ENCODE results near the gene TRABD2B.

TRABD2B gene

GRCh38 chr1:47984175-47984789 is 12.9 kb downstream of the TRABD2B start:
- H3K27ac ChIP-seq (ENCODE audit: extremely low read depth, low read depth, low read length), result no peak overlapping the region
- CTCF ChIA-PET, result interaction anchor here (0.6 to 1.1 kb wide), 2 partner anchors 22 to 37 kb away, joined by 3 to 7 read pairs; no protein-coding TSS in a partner anchor

GRCh38 chr1:47983691-47984090 is 13.5 kb downstream of the TRABD2B start:
- H3K27ac ChIP-seq (ENCODE audit: extremely low read depth, low read depth, low read length), result no peak overlapping the region
- H3K9me3 ChIP-seq (ENCODE audit: control insufficient read depth, insufficient read depth, low read depth, low read length), result no peaks in the 10 kb centered on the region
- ChIA-PET CTCF (interaction anchor here (1.1 kb wide), 1 partner anchor 36 kb away, joined by 7 read pairs; no protein-coding TSS in a partner anchor), POLR2A (no interaction called here)
- no peaks in the 10 kb centered on the region for H3K36me3 ChIP-seq (ENCODE audit: control insufficient read depth in 2 of 2, insufficient read depth in 1 of 2, low read length in 2 of 2)
- H3K4me3 ChIP-seq (ENCODE audit: low read depth, low read length), result no peak overlapping the region
- H3K4me1 ChIP-seq (ENCODE audit: control insufficient read depth, insufficient read depth, low read length), result 0 out of 2 replicates have a peak, but pooled peaks cover 3% of the 10 kb centered on the region
- no peak for TF ChIP-seq ZSCAN4 (tag by site-specific recombination; IDR thresholded peaks at IDR 0.05)
- TF ChIP-seq ZBTB26 (tag by site-specific recombination; optimal IDR thresholded peaks at IDR 0.05), result no peak
- no peak for TF ChIP-seq ZNF510 (tag by site-specific recombination; IDR thresholded peaks at IDR 0.05; ENCODE audit: insufficient replicate concordance)
- no peak for TF ChIP-seq ZNF791 (tag by site-specific recombination; IDR thresholded peaks at IDR 0.05)
- TF ChIP-seq SP7 (tag by site-specific recombination; IDR thresholded peaks at IDR 0.05), result no peak
- TF ChIP-seq ZNF610 (tag by site-specific recombination; IDR thresholded peaks at IDR 0.05; ENCODE audit: borderline replicate concordance), result no peak
- TF ChIP-seq KLF9 (tag by site-specific recombination; IDR thresholded peaks at IDR 0.05; ENCODE audit: low read depth), result no peak

More at GRCh38 chr1:47984175-47984789, 12.9 kb downstream of the TRABD2B start:
- POLR2A ChIA-PET, result no interaction called here
- TF ChIP-seq HOXC10 (CRISPR knock-in tag; IDR thresholded peaks at IDR 0.05), result no peak
- TF ChIP-seq BCL6B (tag by site-specific recombination; IDR thresholded peaks at IDR 0.05), result no peak
- TF ChIP-seq PRDM6 (tag by site-specific recombination; IDR thresholded peaks at IDR 0.05), result no peak
- no peak for TF ChIP-seq KLF9 (tag by site-specific recombination; IDR thresholded peaks at IDR 0.05; ENCODE audit: low read depth)
- TF ChIP-seq CTCF (tag by site-specific recombination; IDR thresholded peaks at IDR 0.05), result no peak
- TF ChIP-seq ZNF529 (tag by site-specific recombination; IDR thresholded peaks at IDR 0.05; ENCODE audit: insufficient replicate concordance), result no peak
- TF ChIP-seq GFI1B (tag by site-specific recombination; IDR thresholded peaks at IDR 0.05), result no peak
- no peak for TF ChIP-seq ZNF398 (tag by site-specific recombination; IDR thresholded peaks at IDR 0.05)
- TF ChIP-seq ZBTB7A (tag by site-specific recombination; IDR thresholded peaks at IDR 0.05; ENCODE audit: low read depth), result no peak
- TF ChIP-seq KLF8 (tag by site-specific recombination; IDR thresholded peaks at IDR 0.05), result no peak
- no peak for TF ChIP-seq YY2 (tag by site-specific recombination; IDR thresholded peaks at IDR 0.05)
- no peak for TF ChIP-seq ZNF544 (tag by site-specific recombination; IDR thresholded peaks at IDR 0.05)
- no peak for TF ChIP-seq GLI4 (tag by site-specific recombination; IDR thresholded peaks at IDR 0.05)
- TF ChIP-seq ZNF404 (tag by site-specific recombination; IDR thresholded peaks at IDR 0.05), result no peak
- TF ChIP-seq ZFP41 (tag by site-specific recombination; IDR thresholded peaks at IDR 0.05; ENCODE audit: borderline replicate concordance), result no peak
- no peak for TF ChIP-seq TRIM28 (IDR thresholded peaks at IDR 0.05; ENCODE audit: borderline replicate concordance, low read length)
- Histone ChIP-seq H3K9me3 (ENCODE audit: control insufficient read depth, insufficient read depth, low read depth, low read length) (no peaks in the 10 kb centered on the region), H3K4me1 (ENCODE audit: control insufficient read depth, insufficient read depth, low read length) (0 out of 2 replicates have a peak, but pooled peaks cover 3% of the 10 kb centered on the region), H3K4me3 (ENCODE audit: low read depth, low read length) (no peak overlapping the region), H3K36me3 (ENCODE audit: control insufficient read depth in 2 of 2, insufficient read depth in 1 of 2, low read length in 2 of 2) (no peaks in the 10 kb centered on the region)
